PFSK-1 (cell line): ENCODE results near the gene XYLT1.

Experiments used
- FOXP2 ChIP-seq: optimal IDR thresholded peaks from 2 replicates; pipeline ENCODE3; 2011; ENCODE audit warnings: borderline replicate concordance, control low read depth, inconsistent platforms; ENCODE audit not compliant: insufficient read depth; ENCODE audit errors: extremely low read length, extremely low read depth
- POLR2AphosphoS5 ChIP-seq: IDR thresholded peaks from 2 replicates; pipeline ENCODE4 v1.6.1; 2012; ENCODE audit warnings: low read depth, mild to moderate bottlenecking, control low read depth, low read length, moderate library complexity
- REST ChIP-seq, 2 experiments: IDR thresholded peaks; 2 replicates each; pipeline versions ENCODE4 v1.6.1 to v1.8.0; 2011 to 2012; ENCODE audit warnings: low read depth in 2 of 2, low read length in 2 of 2, control low read depth in 1 of 2, inconsistent platforms in 1 of 2, mild to moderate bottlenecking in 1 of 2, moderate library complexity in 1 of 2; ENCODE audit not compliant: insufficient read depth in 1 of 2
- SIN3A ChIP-seq: IDR thresholded peaks from 2 replicates; pipeline ENCODE4 v1.6.1; 2012; ENCODE audit warnings: mild to moderate bottlenecking, low read length, moderate library complexity, borderline replicate concordance; ENCODE audit not compliant: insufficient read depth
- TAF1 ChIP-seq: IDR thresholded peaks from 2 replicates; pipeline ENCODE4 v1.6.1; 2012; ENCODE audit warnings: low read length, control low read depth, borderline replicate concordance; ENCODE audit not compliant: insufficient read depth

XYLT1 gene

DNA sequence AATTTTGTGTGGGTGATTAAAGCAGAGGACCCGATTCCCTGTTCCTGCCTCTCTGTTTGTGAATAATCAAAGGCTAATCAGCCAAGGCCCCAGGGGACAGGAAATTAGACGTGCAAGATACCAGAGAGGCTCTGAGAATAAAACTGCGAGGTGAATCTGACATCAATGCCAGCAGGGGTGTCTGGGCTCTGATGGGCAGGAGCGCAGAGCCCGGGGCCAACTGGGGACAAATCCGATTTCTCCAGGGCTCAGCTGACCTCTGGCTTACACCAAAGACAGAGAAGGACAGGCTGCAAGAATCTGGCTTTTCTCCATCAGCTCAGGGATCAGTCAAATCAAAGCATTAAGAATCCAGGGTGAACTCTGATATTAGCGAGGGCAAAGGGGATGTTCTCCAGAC lies 174.3 kb downstream of the XYLT1 start:
- TF ChIP-seq POLR2AphosphoS5 (no peak), FOXP2 (no peak), REST (IDR thresholded peaks at IDR 0.05; ENCODE audit: insufficient read depth in 1 of 2, low read depth in 2 of 2, low read length in 2 of 2) (no peak), TAF1 (no peak), SIN3A (no peak)

DNA sequence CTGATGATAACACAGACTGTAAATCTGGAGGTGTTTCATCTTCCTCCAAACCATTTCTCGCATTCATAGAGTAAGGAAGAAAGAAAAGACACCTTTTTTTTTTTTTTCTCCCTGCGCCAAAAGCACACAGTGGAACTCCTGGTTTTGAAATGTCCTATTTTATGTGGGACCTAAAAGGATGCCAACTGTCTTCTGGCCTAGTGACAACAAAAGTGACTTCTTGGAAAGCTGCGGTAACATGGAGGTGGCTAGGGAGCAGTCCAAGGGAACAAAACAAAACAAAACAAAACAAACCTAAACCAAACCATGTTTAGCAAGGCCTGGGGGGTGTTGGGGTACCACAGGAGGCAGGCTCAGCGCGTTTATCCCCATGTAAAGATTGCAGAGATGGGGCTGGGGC lies 174.8 kb downstream of the XYLT1 start:
- TF ChIP-seq FOXP2 (no peak), TAF1 (no peak), REST (IDR thresholded peaks at IDR 0.05; ENCODE audit: insufficient read depth in 1 of 2, low read depth in 2 of 2, low read length in 2 of 2) (no peak), SIN3A (no peak), POLR2AphosphoS5 (no peak)

GRCh38 chr16:17294856-17295255 lies 175.9 kb downstream of the XYLT1 start:
- TF ChIP-seq SIN3A = no peak
- TF ChIP-seq REST (IDR thresholded peaks at IDR 0.05; ENCODE audit: insufficient read depth in 1 of 2, low read depth in 2 of 2, low read length in 2 of 2) = no peak
- no peak for TF ChIP-seq TAF1
- no peak for TF ChIP-seq FOXP2
- no peak for TF ChIP-seq POLR2AphosphoS5

GRCh38 chr16:17293813-17294558 lies 176.8 kb downstream of the XYLT1 start:
- TF ChIP-seq FOXP2 (no peak), POLR2AphosphoS5 (no peak), SIN3A (no peak), REST (IDR thresholded peaks at IDR 0.05; ENCODE audit: insufficient read depth in 1 of 2, low read depth in 2 of 2, low read length in 2 of 2) (no peak), TAF1 (no peak)
